HG02970 (cell line): ENCODE results near the gene BEGAIN.

Source experiments
- ATAC-seq: cut with Tn5 transposase; IDR thresholded peaks from one replicate; pipeline ENCODE4 v1.9.1; 2021; ENCODE audit warnings: mild to moderate bottlenecking, moderate library complexity, moderate number of reproducible peaks; ENCODE audit not compliant: unreplicated experiment, low FRiP score

BEGAIN gene

GRCh38 chr14:100555436-100556139, 31.6 kb downstream of the BEGAIN start:
- ATAC-seq: no peak

GRCh38 chr14:100554696-100555320, 32.4 kb downstream of the BEGAIN start:
- ATAC-seq: no peak

- ATAC-seq: no peak
Measured at GRCh38 chr14:100554082-100554677, 33.0 kb downstream of the BEGAIN start.

- ATAC-seq: no peak
Measured at GRCh38 chr14:100553471-100553870, 33.7 kb downstream of the BEGAIN start.

- ATAC-seq: no peak
Measured at GRCh38 chr14:100552524-100553125, 34.6 kb downstream of the BEGAIN start.

GRCh38 chr14:100551056-100551455, 36.2 kb downstream of the BEGAIN start:
- no peak for ATAC-seq

GRCh38 chr14:100549834-100550625, 37.2 kb downstream of the BEGAIN start:
- ATAC-seq: no peak

GRCh38 chr14:100548939-100549338, 38.3 kb downstream of the BEGAIN start:
- ATAC-seq: no peak

- ATAC-seq: no peak
Measured at GRCh38 chr14:100548295-100548655, 38.9 kb downstream of the BEGAIN start.

- ATAC-seq: no peak
Measured at GRCh38 chr14:100547633-100548294, 39.5 kb downstream of the BEGAIN start.

- ATAC-seq: no peak
Measured at GRCh38 chr14:100546051-100546443, 41.2 kb downstream of the BEGAIN start.

GRCh38 chr14:100545359-100545758, 41.9 kb downstream of the BEGAIN start:
- ATAC-seq: no peak

GRCh38 chr14:100544506-100545141, 42.6 kb downstream of the BEGAIN start:
- ATAC-seq: no peak

- no peak for ATAC-seq
Measured at GRCh38 chr14:100543471-100544455, 43.5 kb downstream of the BEGAIN start.

- ATAC-seq: no peak
Measured at GRCh38 chr14:100542619-100543205, 44.5 kb downstream of the BEGAIN start.

GRCh38 chr14:100541621-100542560, 45.3 kb downstream of the BEGAIN start:
- ATAC-seq: no peak
